Measurements from ENCODE around the gene SNCB.

DNA sequence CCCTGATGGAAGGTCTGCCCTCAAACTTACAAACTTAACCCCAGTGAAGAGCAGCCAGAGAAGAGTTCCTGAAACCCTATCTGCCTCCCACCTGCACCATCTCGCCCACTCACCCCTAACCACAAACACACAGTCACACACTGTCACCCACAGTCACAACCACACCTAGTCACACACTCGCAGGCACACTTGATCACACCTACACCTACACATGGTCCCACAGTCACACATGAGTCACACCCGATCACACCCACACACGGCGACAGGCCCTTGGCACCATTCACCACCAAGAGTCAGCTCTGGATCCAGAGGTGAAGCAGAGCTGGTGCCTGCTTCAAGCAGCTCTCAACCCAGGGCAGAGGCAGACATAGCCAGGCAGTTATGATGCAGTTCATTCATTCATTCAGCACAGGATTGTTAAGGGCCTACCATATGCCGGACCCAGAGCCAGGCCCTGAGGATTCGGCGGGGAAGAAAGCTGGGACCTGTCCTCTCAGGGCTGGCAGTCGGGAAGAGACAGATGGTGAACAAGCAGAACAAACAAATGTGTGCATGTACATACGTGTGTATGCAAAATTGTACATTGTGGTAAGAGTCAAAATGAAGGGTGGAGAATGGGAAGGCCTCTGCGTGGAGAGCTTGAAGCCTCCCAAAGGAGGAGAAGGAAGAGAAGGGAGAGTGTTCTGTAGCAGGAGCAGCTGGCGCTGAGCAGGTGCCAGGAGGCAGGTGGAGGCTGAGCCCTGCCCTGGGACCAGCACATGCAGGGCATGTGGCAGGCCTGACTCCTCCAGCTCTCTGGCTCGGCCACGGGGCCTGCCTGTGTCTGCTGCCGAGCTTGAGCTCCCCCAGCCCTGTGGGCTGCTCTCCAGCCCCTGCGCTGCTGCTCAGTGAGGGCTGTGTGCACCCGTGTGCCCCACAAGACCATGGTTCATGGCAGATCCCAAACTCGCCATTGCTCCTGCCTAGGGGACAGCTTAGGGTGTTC lies 23.4 kb upstream of the SNCB start:
- TF ChIP-seq POLR2A (IDR thresholded peaks at IDR 0.05) (no peak), CTCF (IDR thresholded peaks at IDR 0.05) (no peak)
